Liver (tissue), 9 donors: ENCODE results near the gene KCNIP1. TPM values are rescaled to one million over a fixed set of nuclear protein-coding genes. Genes with fewer than 3 reads are reported as not detected.

Experiments
- DNase-seq: peaks from one replicate; pipeline ENCODE4 v3.0.0-alpha.2; 2017; ENCODE audit warnings: low spot score
- H3K27ac ChIP-seq, 2 donors: one replicate each; pipeline ENCODE4 v1.7.0; 2013; ENCODE audit warnings: inconsistent platforms in 2 of 2, low read length in 2 of 2, control low read depth in 1 of 2, low read depth in 1 of 2, mild to moderate bottlenecking in 1 of 2
- H3K27me3 ChIP-seq, 4 donors: one replicate each; pipeline versions ENCODE4 v1.6.1 to v1.7.0; 2013; ENCODE audit warnings: low read length in 3 of 4, inconsistent platforms in 1 of 4, mild to moderate bottlenecking in 1 of 4, moderate library complexity in 1 of 4; ENCODE audit not compliant: control insufficient read depth in 4 of 4, insufficient read depth in 4 of 4
- H3K36me3 ChIP-seq, 4 donors: one replicate each; pipeline versions ENCODE4 v1.6.1 to v1.7.0; 2013; ENCODE audit warnings: low read length in 3 of 4, mild to moderate bottlenecking in 3 of 4, low read depth in 1 of 4, moderate library complexity in 1 of 4; ENCODE audit not compliant: control insufficient read depth in 4 of 4, insufficient read depth in 3 of 4
- H3K4me1 ChIP-seq, 4 donors: one replicate each; pipeline versions ENCODE4 v1.6.1 to v1.7.0; 2013; ENCODE audit warnings: low read length in 3 of 4, mild to moderate bottlenecking in 3 of 4, moderate library complexity in 1 of 4; ENCODE audit not compliant: control insufficient read depth in 4 of 4, insufficient read depth in 4 of 4
- H3K4me3 ChIP-seq, 3 donors: one replicate each; pipeline versions ENCODE4 v1.6.1 to v1.7.0; 2013; ENCODE audit warnings: low read length in 3 of 3, control low read depth in 1 of 3, low read depth in 1 of 3, mild to moderate bottlenecking in 1 of 3
- H3K9ac ChIP-seq, 2 donors: one replicate each; pipeline ENCODE4 v1.7.0; 2013; ENCODE audit warnings: low read length in 2 of 2, mild to moderate bottlenecking in 2 of 2, moderate library complexity in 2 of 2, control low read depth in 1 of 2, low read depth in 1 of 2
- H3K9me3 ChIP-seq, 4 donors: one replicate each; pipeline versions ENCODE4 v1.6.1 to v1.7.0; 2013; ENCODE audit warnings: low read length in 3 of 4; ENCODE audit not compliant: control insufficient read depth in 4 of 4
- ATF3 ChIP-seq: IDR thresholded peaks from 2 replicates; pipeline ENCODE4 v1.6.1; 2016; ENCODE audit warnings: antibody characterized with exemption
- CTCF ChIP-seq: fragments of 150-350 bp; IDR thresholded peaks from 2 replicates; pipeline ENCODE4 v1.5.1; 2017; ENCODE audit warnings: improper control_type of control experiment, low read depth, low read length; ENCODE audit not compliant: missing input control
- EGR1 ChIP-seq, 2 donors: IDR thresholded peaks; 2 replicates each; pipeline ENCODE4 v1.6.1; 2016 to 2018; ENCODE audit warnings: antibody characterized with exemption in 2 of 2, low read depth in 2 of 2
- FOXA1 ChIP-seq: IDR thresholded peaks from 2 replicates; pipeline ENCODE4 v1.6.1; 2016; ENCODE audit warnings: antibody characterized with exemption
- FOXA2 ChIP-seq: IDR thresholded peaks from 2 replicates; pipeline ENCODE4 v1.6.1; 2016; ENCODE audit warnings: antibody characterized with exemption
- GABPA ChIP-seq, 2 donors: IDR thresholded peaks in 1 of 2; conservative IDR thresholded peaks in 1 of 2; 2 replicates each; pipeline ENCODE4 v1.6.1; 2016; ENCODE audit warnings: antibody characterized with exemption in 2 of 2, mild to moderate bottlenecking in 1 of 2, moderate library complexity in 1 of 2
- HNF4A ChIP-seq, 2 donors: conservative IDR thresholded peaks; 2 replicates each; pipeline ENCODE4 v1.6.1; 2016; ENCODE audit warnings: antibody characterized with exemption in 2 of 2, mild to moderate bottlenecking in 2 of 2
- HNF4G ChIP-seq: IDR thresholded peaks from 2 replicates; pipeline ENCODE4 v1.6.1; 2016; ENCODE audit warnings: antibody characterized with exemption
- JUND ChIP-seq, 2 donors: IDR thresholded peaks; 2 replicates each; pipeline ENCODE4 v1.6.1; 2016; ENCODE audit warnings: antibody characterized with exemption in 2 of 2
- MAX ChIP-seq: IDR thresholded peaks from 2 replicates; pipeline ENCODE4 v1.6.1; 2016; ENCODE audit warnings: antibody characterized with exemption
- NR2F2 ChIP-seq: IDR thresholded peaks from 2 replicates; pipeline ENCODE4 v1.6.1; 2016; ENCODE audit warnings: antibody characterized with exemption
- RAD21 ChIP-seq, 2 donors: IDR thresholded peaks; 2 replicates each; pipeline ENCODE4 v1.6.1; 2016; ENCODE audit warnings: antibody characterized with exemption in 2 of 2, mild to moderate bottlenecking in 2 of 2
- RXRA ChIP-seq, 2 donors: IDR thresholded peaks; 2 replicates each; pipeline ENCODE4 v1.6.1; 2017 to 2018; ENCODE audit warnings: antibody characterized with exemption in 2 of 2, mild to moderate bottlenecking in 1 of 2
- SP1 ChIP-seq: IDR thresholded peaks from 2 replicates; pipeline ENCODE4 v1.6.1; 2018; ENCODE audit warnings: antibody characterized with exemption, mild to moderate bottlenecking
- TAF1 ChIP-seq: conservative IDR thresholded peaks from 2 replicates; pipeline ENCODE4 v1.6.1; 2016; ENCODE audit warnings: antibody characterized with exemption, mild to moderate bottlenecking
- YY1 ChIP-seq: IDR thresholded peaks from 2 replicates; pipeline ENCODE4 v1.6.1; 2016; ENCODE audit warnings: antibody characterized with exemption, mild to moderate bottlenecking
- ZBTB33 ChIP-seq: IDR thresholded peaks from 2 replicates; pipeline ENCODE4 v1.6.1; 2016; ENCODE audit warnings: antibody characterized with exemption
- WGBS: extraction: QIAGEN DNeasy Blood & Tissue Kit; methylation state at CpG from one replicate; pipeline ENCODE4 v1.1.7; 2013; 5-methylcytosine and 5-hydroxymethylcytosine counted together
- polyA plus RNA-seq, 2 donors: library from polyadenylated mRNA; stranded (reverse) in 1 of 2; unstranded in 1 of 2; fragments of 200-250 nt in 1 of 2; fragments of >200 nt in 1 of 2; fragmentation: Nextera tagmentation in 1 of 2; extraction: Ambion mirVana in 1 of 2; gene quantifications; one replicate each; pipeline versions ENCODE4 v1.2.1 to v1.2.3, GENCODE V29; 2013 to 2015
- total RNA-seq, 2 donors: library from RNA; depleted of rRNA; stranded (reverse); fragments of >200 nt; gene quantifications; one replicate each; pipeline ENCODE4 v1.2.3, GENCODE V29; 2014
- donor health status: healthy.
- donor health status: healthy.
- donor health status: healthy.
- donor health status: healthy.
- donor health status: healthy.

KCNIP1 gene
- total and polyA plus RNA-seq, 4 donors: 0.08 to 0.23 TPM; not detected in 2

GRCh38 chr5:170720984-170721383, 217.2 kb downstream of the KCNIP1 start:
- no peaks in the 10 kb centered on the region for H3K9me3 ChIP-seq

GRCh38 chr5:170721681-170722080, 217.9 kb downstream of the KCNIP1 start:
- H3K27me3 ChIP-seq: peaks cover 0 to 6% (median 2%) of the 10 kb centered on the region in 4 donors
- H3K9ac ChIP-seq: no peak overlapping the region
- no peaks in the 10 kb centered on the region for H3K9me3 ChIP-seq
- H3K27ac ChIP-seq: no peak overlapping the region
- no peaks in the 10 kb centered on the region for H3K4me1 ChIP-seq
- 77% methylated on average over 6 of the region's 6 CpGs for WGBS
- no peaks in the 10 kb centered on the region for H3K36me3 ChIP-seq
- DNase-seq: no peak
- no peak overlapping the region for H3K4me3 ChIP-seq
- TF ChIP-seq RXRA (IDR thresholded peaks at IDR 0.05) (no peak), ZBTB33 (no peak), MAX (no peak), JUND (IDR thresholded peaks at IDR 0.05) (no peak), SP1 (no peak), RAD21 (IDR thresholded peaks at IDR 0.05) (no peak), TAF1 (no peak), HNF4A (conservative IDR thresholded peaks at IDR 0.05) (no peak), FOXA2 (no peak), YY1 (no peak), GABPA (IDR thresholded peaks at IDR 0.05 in 1 of 2, conservative IDR thresholded peaks at IDR 0.05 in 1 of 2) (no peak), EGR1 (IDR thresholded peaks at IDR 0.05; ENCODE audit: low read depth in 2 of 2) (no peak), FOXA1 (no peak), HNF4G (no peak), NR2F2 (no peak)

More at GRCh38 chr5:170720984-170721383, 217.2 kb downstream of the KCNIP1 start:
- TF ChIP-seq HNF4G: no peak
- TF ChIP-seq ATF3: no peak
- no peak for TF ChIP-seq ZBTB33
- no peak for TF ChIP-seq CTCF
- TF ChIP-seq SP1: no peak
- no peak for TF ChIP-seq EGR1 (IDR thresholded peaks at IDR 0.05; ENCODE audit: low read depth in 2 of 2)
- TF ChIP-seq YY1: no peak
- TF ChIP-seq HNF4A (conservative IDR thresholded peaks at IDR 0.05): no peak
- no peak for TF ChIP-seq MAX
- H3K27ac ChIP-seq: no peak overlapping the region
- H3K4me1 ChIP-seq: no peaks in the 10 kb centered on the region
- 73% methylated on average over 1 of the region's 1 CpG for WGBS
- H3K36me3 ChIP-seq: no peaks in the 10 kb centered on the region
- H3K9ac ChIP-seq: no peak overlapping the region
- DNase-seq: no peak
- H3K4me3 ChIP-seq: no peak overlapping the region
- H3K27me3 ChIP-seq: peaks cover 0 to 7% (median 2%) of the 10 kb centered on the region in 4 donors
